NCI-H187 (cell line): ENCODE results near the gene GLO1.

Source experiments
- DNase-seq, 2 experiments: peaks; one replicate each; lab custom pipeline; 2025; lab: John Stamatoyannopoulos, UW

GLO1 gene

GRCh38 chr6:38702558-38703397, at the start of gene GLO1:
TSS of gene GLO1 (minus strand) at chr6:38703145. CDS start at chr6:38703054, 91 bp downstream.
- DNase-seq = peak; percentile 57 to 91

DNA sequence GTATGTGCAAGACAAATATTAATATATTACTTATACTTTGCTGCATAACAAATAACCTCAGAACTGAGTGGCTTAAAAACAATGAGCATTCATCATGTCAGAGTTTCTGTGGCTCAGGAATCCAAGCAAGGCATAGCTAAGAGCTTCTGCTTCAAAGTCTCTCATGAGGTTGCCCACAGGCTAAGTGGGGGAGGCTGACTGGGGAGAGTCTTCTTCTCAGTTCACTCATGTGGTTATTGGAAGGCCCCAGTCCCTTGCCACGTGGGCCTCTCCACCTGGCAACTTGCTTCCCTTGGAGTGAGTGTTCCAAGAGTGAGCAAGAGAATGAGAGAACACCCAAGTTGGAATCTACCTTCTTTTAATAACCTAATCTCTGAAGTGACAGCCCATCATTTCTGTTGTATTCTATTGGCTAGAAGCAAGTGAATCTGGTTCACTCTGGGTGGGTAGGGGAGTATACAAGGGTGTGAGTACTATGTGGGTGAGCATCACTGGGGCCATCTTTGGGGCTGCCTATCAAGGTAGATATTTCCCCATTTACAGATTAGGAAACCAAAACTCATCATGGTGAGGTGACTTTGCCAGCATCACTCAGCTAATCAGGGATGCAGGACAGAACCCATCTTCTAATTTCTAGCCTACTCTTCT, 48.1 kb upstream of the GLO1 start:
- no peak for DNase-seq

GRCh38 chr6:38749473-38749872, 46.5 kb upstream of the GLO1 start:
- DNase-seq = no peak

DNA sequence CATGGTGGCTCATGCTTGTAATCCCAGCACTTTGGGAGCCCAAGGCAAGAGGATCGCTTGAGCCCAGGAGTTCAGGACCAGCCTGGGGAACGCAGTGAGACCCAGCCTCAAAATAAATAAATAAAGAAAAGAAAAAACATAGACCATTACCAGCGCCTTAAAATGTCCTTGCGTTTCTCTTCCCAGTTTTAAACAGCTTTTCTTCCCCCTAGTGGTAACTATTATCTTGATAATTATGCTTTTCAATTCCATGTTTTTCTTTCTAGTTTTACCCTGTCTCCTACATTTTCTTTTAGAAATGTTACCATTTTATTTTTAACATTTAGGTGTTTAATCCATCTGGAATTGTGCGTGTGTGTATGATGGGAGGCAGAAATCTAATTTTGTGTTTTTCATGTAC, 36.6 kb upstream of the GLO1 start:
- DNase-seq = no peak

DNA sequence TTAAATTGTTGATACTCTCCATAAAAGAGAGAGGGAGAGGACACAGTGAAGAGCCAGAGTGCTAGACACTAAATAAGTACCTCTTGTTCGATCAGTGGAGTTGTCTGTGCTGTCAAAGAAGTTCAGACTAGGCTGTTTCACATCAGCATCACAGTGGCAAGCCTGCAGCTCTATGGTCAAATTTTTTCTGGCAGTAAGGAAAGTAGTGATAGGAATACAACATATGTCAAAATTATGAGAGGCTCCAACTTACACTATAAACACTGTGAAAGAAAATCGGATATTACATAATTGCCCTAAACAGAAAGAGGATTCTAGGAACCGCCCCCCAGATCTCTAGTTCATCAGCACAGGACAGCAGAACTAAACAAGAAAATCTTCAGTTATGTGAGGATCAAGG, 35.3 kb upstream of the GLO1 start:
- no peak for DNase-seq

- no peak for DNase-seq
Observed at GRCh38 chr6:38736951-38737350, 34.0 kb upstream of the GLO1 start.

DNA sequence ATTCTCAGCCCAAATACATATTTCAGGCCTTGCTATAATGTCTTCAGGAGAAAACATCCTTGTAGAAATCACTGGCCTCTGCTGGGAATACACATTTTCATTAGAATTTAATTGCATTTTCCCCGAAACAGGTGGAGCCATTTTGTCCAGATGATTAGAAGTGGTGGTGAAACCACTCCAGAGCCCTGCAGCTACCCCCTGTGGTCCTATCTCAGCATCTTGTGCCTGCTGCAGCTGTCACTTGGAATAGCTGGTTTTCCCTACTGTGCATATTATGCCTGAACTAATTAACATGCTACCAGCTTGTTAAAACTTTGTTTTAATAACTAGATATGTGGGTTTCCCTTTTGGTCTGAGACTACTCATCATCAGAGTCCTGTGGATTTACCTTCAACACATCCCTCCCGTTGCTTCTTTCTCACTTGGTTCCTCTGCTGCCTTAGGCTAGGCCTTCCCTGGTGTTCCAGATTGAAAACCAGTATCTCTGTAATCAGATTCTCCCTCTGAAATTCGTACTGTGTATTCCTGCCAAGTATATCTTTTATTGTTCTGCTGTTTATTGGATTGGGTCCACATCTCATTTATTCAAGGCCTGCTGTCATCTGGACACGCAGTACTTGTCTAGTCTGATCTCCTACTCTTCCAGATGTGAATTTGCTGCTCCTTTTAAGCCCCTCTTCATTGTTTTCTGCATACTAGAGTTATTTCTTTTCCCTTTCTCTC, 27.4 kb upstream of the GLO1 start:
- peak in 1 of 2 experiments; percentile 2 for DNase-seq

GRCh38 chr6:38728203-38728602, 25.3 kb upstream of the GLO1 start:
- no peak for DNase-seq

GRCh38 chr6:38725414-38726183, 22.7 kb upstream of the GLO1 start:
- no peak for DNase-seq

DNA sequence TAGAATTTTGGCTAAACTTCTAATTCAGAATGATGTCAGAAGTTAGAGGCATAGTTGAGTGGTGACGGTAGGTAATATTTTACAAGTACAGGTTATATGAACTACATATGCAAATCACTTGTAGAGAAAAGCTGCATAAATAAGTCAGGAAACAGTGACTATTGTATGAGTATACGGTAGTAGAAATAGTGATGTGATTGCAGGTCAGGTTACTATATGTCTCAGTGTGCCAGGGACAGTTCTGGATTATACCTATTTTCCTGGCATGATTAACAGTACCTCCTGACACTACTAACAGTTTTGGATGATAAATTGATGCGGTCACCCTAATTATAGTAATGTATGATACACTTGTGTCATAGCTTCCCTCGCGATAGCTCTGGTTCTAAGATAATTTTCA, 21.4 kb upstream of the GLO1 start:
- DNase-seq = no peak

DNA sequence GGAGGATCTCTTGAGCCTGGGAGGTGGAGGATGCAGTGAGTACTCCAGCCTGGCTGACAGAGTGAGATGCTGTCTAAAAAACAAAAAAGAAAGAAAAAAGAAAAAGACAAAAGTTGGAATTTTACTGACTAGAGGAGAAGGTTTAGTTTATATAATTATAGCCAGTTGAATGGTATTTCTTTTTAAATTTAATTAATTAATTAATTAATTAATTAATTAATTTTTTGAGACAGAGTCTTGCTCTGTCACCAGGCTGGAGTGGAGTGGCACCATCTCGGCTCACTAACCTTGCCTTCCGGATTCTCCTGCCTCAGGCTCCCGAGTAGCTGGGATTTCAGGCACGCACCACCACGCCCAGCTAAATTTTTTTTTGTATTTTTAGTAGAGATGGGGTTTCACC, 20.8 kb upstream of the GLO1 start:
- DNase-seq = no peak

- DNase-seq = no peak
Observed at GRCh38 chr6:38722727-38723334, 19.9 kb upstream of the GLO1 start.

DNA sequence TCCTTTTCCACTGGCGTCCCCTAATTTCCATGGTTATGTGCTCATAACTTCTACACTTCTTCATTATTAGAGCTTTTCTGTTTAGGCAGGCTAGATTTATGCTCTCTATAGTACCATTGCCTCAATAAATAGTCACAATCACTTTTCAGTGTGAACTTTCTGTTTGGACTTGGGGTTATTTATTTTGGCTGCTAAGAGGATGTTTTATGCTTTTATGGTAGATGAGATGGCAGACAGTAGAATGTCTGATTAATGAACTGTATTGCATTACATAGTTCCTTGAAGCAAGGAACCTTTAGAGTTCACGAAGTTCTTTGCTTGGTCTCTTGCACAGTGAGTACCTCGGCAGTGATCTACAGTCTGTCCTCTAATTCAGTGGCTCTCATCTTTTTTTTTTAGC, 19.1 kb upstream of the GLO1 start:
- no peak for DNase-seq

DNA sequence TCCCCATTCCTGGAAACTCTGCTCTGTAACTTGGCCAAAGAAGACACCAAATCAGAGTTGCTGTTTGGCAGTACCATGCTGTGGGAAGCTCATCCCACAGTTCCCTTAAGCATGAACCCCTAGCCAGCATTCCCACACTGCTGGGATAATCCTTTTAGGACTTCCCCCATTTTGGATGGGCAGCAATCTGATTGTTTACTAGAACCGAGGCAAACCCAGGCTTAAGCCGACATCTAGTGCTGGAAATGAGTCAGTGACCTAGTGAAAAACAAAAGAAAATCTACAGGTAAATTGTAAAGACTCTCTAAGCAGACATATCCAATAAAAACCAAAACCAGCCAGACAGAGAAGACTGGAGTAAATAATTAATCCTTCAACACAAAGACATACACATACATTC, 17.4 kb upstream of the GLO1 start:
- DNase-seq = no peak

- no peak for DNase-seq
Observed at GRCh38 chr6:38719358-38719757, 16.4 kb upstream of the GLO1 start.

GRCh38 chr6:38716825-38717224, 13.9 kb upstream of the GLO1 start:
- DNase-seq = no peak

GRCh38 chr6:38715016-38715689, 12.2 kb upstream of the GLO1 start, which contains the start of gene DNAH8:
TSS of gene DNAH8 (plus strand) at chr6:38715311. CDS start at chr6:38722810, 7,499 bp downstream.
- no peak for DNase-seq

- no peak for DNase-seq
Observed at GRCh38 chr6:38714239-38715015, 11.5 kb upstream of the GLO1 start.

- DNase-seq = no peak
Observed at GRCh38 chr6:38713812-38714211, 10.9 kb upstream of the GLO1 start.

DNA sequence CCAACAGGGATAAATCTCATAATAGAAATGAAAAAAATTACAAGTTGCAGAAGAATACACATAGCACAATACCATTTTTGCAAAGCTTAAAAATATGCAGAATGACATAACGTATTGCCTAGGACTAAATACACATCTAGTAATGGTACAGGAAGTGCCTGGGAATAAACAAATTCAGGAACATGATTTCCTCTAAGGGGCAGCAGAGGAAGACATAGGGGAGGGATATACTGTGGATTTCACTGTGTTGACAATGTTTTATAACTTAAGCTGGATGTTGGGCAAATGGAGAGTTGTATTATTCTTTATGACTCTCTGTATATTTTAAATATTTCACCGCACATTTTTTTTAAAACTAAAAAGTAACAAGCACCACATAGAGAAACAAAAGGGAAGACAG, 5.6 kb upstream of the GLO1 start:
- DNase-seq = no peak
